Loucy (cell line): Measurements from ENCODE around the gene SMPD4.
"Not testable (repeated sequence)": the region's sequence is repeated elsewhere in the genome, so short reads cannot be mapped to it uniquely, and the experiment has no call there.

Experiments used
- EZH2phosphoT487 ChIP-seq: fragments of 200-600 bp; IDR thresholded peaks from 2 replicates; pipeline ENCODE4 v1.6.1; 2018; ENCODE audit warnings: antibody characterized with exemption, mild to moderate bottlenecking, moderate library complexity, borderline replicate concordance
- TF ChIP-seq, protein P1 (sequence below): fragments of 200-600 bp; sonication (generic); conservative IDR thresholded peaks from 2 replicates; pipeline ENCODE4 v1.5.1; 2014; ENCODE audit warnings: mild to moderate bottlenecking, antibody characterized with exemption, low read length

DNA sequence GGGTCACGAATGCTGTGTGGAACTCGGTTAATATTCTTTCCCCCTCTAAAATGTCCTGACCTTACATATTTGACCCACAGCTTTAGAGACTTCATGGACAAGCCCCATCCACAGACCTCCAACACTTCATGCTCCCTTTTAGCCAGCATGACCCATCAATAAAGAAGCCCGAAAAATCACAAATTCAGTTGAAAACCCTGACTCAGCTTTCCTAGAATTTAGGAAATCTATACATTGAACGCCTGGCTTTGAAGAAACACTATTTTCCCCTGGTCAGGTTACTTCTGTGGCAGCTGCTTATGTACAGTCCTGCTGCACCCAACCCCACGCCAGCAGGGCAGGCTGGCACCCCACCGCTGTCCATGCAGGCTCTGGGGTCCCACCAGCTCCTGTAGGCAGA lies 9.9 kb upstream of the SMPD4 start:
- not testable (repeated sequence) for TF ChIP-seq EZH2phosphoT487
- TF ChIP-seq, protein P1, sequence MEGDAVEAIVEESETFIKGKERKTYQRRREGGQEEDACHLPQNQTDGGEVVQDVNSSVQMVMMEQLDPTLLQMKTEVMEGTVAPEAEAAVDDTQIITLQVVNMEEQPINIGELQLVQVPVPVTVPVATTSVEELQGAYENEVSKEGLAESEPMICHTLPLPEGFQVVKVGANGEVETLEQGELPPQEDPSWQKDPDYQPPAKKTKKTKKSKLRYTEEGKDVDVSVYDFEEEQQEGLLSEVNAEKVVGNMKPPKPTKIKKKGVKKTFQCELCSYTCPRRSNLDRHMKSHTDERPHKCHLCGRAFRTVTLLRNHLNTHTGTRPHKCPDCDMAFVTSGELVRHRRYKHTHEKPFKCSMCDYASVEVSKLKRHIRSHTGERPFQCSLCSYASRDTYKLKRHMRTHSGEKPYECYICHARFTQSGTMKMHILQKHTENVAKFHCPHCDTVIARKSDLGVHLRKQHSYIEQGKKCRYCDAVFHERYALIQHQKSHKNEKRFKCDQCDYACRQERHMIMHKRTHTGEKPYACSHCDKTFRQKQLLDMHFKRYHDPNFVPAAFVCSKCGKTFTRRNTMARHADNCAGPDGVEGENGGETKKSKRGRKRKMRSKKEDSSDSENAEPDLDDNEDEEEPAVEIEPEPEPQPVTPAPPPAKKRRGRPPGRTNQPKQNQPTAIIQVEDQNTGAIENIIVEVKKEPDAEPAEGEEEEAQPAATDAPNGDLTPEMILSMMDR = not testable (repeated sequence)
